ENCODE data around the gene STK32B. TPM values are rescaled to one million over a fixed set of nuclear protein-coding genes. Genes with fewer than 3 reads are reported as not detected.
"Not testable (repeated sequence)": the region's sequence is repeated elsewhere in the genome, so short reads cannot be mapped to it uniquely, and the experiment has no call there.

Gene STK32B
- total RNA-seq, 1 donor from 2014 or later = 46.9 TPM

DNA sequence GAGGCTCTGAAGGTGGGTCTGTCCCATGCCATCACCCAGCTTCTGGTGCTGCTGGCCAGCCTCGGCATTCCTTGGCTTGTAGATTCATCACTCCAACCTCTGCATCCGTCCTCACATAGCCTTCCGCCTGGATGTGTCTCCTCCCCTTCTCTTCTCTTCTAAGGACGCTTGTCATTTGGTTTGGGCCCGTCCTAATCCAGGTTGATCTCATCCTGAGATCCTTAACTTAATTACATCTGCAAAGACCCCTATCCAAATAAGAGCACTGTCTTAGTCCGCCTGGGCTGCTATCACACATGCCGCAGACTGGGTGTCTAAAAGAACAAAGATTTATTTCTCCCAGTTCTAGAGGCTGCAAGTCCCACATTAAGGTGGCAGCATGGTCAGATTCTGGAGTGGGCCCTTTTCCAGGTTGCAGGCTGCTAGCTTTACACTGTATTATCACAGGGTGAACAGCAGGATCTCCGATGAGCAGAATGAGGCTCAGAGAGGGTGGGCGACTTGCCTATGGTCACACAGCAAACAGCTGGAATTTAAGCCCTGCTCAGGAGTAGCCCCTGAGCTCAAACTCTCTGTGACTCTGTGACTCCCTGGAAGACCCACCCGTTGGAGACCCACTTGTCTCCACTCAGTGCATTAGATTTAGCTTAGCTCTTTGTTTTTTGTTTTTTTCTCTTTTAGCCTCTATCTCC lies 113.1 kb downstream of the STK32B start:
- DNase-seq (ENCODE audit: extremely low spot score, unreplicated experiment) = peak; percentile 56
- H3K27ac Mint-ChIP-seq (ENCODE audit: unreplicated experiment) = peak overlapping the region; percentile 94
- H3K36me3 Mint-ChIP-seq (ENCODE audit: unreplicated experiment) = peaks cover 13% of the 10 kb centered on the region
- TF ChIP-seq, protein P1, sequence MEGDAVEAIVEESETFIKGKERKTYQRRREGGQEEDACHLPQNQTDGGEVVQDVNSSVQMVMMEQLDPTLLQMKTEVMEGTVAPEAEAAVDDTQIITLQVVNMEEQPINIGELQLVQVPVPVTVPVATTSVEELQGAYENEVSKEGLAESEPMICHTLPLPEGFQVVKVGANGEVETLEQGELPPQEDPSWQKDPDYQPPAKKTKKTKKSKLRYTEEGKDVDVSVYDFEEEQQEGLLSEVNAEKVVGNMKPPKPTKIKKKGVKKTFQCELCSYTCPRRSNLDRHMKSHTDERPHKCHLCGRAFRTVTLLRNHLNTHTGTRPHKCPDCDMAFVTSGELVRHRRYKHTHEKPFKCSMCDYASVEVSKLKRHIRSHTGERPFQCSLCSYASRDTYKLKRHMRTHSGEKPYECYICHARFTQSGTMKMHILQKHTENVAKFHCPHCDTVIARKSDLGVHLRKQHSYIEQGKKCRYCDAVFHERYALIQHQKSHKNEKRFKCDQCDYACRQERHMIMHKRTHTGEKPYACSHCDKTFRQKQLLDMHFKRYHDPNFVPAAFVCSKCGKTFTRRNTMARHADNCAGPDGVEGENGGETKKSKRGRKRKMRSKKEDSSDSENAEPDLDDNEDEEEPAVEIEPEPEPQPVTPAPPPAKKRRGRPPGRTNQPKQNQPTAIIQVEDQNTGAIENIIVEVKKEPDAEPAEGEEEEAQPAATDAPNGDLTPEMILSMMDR (IDR thresholded peaks at IDR 0.05) = no peak
- no peaks in the 10 kb centered on the region for H3K9me3 Mint-ChIP-seq (ENCODE audit: unreplicated experiment)
- peaks cover 40% of the 10 kb centered on the region for H3K4me1 Mint-ChIP-seq (ENCODE audit: unreplicated experiment)
- no peak overlapping the region for H3K4me3 Mint-ChIP-seq (ENCODE audit: unreplicated experiment)
- no peaks in the 10 kb centered on the region for H3K27me3 Mint-ChIP-seq (ENCODE audit: unreplicated experiment)

DNA sequence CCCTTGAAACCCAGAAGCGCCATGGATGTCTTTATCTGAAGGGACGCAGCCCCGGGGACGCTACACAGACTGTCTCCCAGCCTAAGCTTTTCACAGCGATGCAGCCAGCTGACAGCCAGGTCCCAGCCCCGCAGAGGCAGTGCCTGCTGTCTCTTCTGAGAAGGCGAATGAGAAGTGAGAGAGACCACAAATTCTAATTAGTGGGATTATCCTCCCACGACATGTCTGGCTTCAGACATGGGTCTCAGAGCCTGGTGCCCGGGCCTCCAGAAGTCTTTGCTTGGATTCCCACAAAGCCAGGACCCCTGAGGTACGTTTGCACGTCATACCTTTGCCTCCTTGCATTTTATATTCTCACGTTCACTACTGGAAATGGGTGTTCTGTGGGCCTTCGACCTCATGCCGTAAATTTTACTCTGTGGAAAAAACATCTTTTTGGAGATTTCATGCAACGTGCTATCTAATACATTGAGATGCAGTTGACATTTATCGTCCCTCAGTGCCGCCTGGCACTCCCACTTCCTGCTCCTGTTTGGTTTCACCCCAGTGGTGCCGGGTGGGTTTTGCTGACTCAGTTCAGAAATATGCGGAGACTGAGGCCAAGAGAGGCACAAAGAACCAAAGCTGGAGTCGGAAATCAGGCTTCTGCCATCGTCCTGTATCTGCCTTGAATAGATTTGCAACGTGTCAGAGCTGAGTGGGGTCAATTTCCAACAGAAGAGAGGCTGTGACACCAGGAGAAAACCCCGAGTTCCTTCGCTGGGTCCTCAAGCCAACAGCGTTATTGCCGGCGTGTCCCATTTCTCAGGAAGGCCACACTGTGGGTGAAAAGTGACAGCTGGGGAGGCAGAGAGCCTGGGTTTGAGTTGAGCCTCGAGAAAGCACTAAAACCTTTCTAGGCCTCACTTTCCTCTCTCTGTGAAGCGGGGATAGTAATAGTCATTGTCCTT lies 114.4 kb downstream of the STK32B start:
- peak overlapping the region; percentile 64 for H3K4me3 Mint-ChIP-seq (ENCODE audit: unreplicated experiment)
- peaks cover 40% of the 10 kb centered on the region for H3K4me1 Mint-ChIP-seq (ENCODE audit: unreplicated experiment)
- no peaks in the 10 kb centered on the region for H3K27me3 Mint-ChIP-seq (ENCODE audit: unreplicated experiment)
- H3K27ac Mint-ChIP-seq (ENCODE audit: unreplicated experiment) = peak overlapping the region; percentile 94
- DNase-seq (ENCODE audit: extremely low spot score, unreplicated experiment) = peak; percentile 84
- no peaks in the 10 kb centered on the region for H3K9me3 Mint-ChIP-seq (ENCODE audit: unreplicated experiment)
- TF ChIP-seq, protein P1 (IDR thresholded peaks at IDR 0.05) = no peak
- peaks cover 15% of the 10 kb centered on the region for H3K36me3 Mint-ChIP-seq (ENCODE audit: unreplicated experiment)

DNA sequence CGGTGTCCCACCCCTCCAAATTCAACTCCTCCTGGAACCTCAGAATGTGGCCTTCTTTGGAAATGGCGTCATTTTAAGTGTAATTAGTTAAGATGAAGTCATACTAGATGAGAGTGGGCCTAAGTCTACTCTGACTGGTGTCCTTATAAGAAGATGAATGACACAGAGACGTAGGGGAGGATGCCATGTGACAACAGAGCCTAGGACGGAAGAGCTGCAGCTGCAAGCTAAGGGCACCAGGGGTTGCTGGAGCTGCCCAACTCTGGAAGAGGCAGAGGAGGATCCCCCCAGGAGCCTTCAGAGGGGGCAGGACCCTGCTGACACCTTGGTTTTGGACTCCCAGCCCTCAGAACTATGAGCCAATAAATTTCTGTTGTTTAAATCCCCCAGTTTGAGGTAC lies 115.1 kb downstream of the STK32B start:
- peaks cover 15% of the 10 kb centered on the region for H3K36me3 Mint-ChIP-seq (ENCODE audit: unreplicated experiment)
- H3K9me3 Mint-ChIP-seq (ENCODE audit: unreplicated experiment) = no peaks in the 10 kb centered on the region
- peak; percentile 30 for DNase-seq (ENCODE audit: extremely low spot score, unreplicated experiment)
- no peak overlapping the region for H3K4me3 Mint-ChIP-seq (ENCODE audit: unreplicated experiment)
- peaks cover 40% of the 10 kb centered on the region for H3K4me1 Mint-ChIP-seq (ENCODE audit: unreplicated experiment)
- TF ChIP-seq, protein P1 (IDR thresholded peaks at IDR 0.05) = no peak
- H3K27ac Mint-ChIP-seq (ENCODE audit: unreplicated experiment) = peak overlapping the region; percentile 94
- H3K27me3 Mint-ChIP-seq (ENCODE audit: unreplicated experiment) = no peaks in the 10 kb centered on the region

- TF ChIP-seq, protein P1 (IDR thresholded peaks at IDR 0.05) = no peak
- Mint-ChIP-seq H3K4me1 (ENCODE audit: unreplicated experiment) (peaks cover 30% of the 10 kb centered on the region), H3K27me3 (ENCODE audit: unreplicated experiment) (no peaks in the 10 kb centered on the region), H3K36me3 (ENCODE audit: unreplicated experiment) (peaks cover 15% of the 10 kb centered on the region), H3K27ac (ENCODE audit: unreplicated experiment) (no peak overlapping the region), H3K9me3 (ENCODE audit: unreplicated experiment) (peaks cover 6% of the 10 kb centered on the region), H3K4me3 (ENCODE audit: unreplicated experiment) (no peak overlapping the region)
- peak; percentile 59 for DNase-seq (ENCODE audit: extremely low spot score, unreplicated experiment)
Measured at GRCh38 chr4:5168891-5169290, 117.6 kb downstream of the STK32B start.

- H3K36me3 Mint-ChIP-seq (ENCODE audit: unreplicated experiment); H3K9me3 Mint-ChIP-seq (ENCODE audit: unreplicated experiment); H3K27me3 Mint-ChIP-seq (ENCODE audit: unreplicated experiment); H3K4me1 Mint-ChIP-seq (ENCODE audit: unreplicated experiment); H3K4me3 Mint-ChIP-seq (ENCODE audit: unreplicated experiment); H3K27ac Mint-ChIP-seq (ENCODE audit: unreplicated experiment): not testable (repeated sequence)
- DNase-seq (ENCODE audit: extremely low spot score, unreplicated experiment) = peak; percentile 70
Measured at GRCh38 chr4:5175836-5176235, 124.6 kb downstream of the STK32B start.
